RWPE2 (cell line): ENCODE data around the gene IGDCC3.

Experiments
- ATAC-seq: fragments of 200-7000 bp; cut with Tn5 transposase; 3 replicates; pipeline ENCODE4 v1.9.1; 2021; ENCODE audit warnings: low read depth
- DNase-seq: peaks from one replicate; pipeline ENCODE4 v3.0.0-alpha.2; 2020; ENCODE audit warnings: low spot score
- H3K27ac ChIP-seq: fragments of 450-650 bp; 2 replicates; pipeline ENCODE4 v1.5.1; 2017; ENCODE audit warnings: mild to moderate bottlenecking; ENCODE audit not compliant: poor library complexity, severe bottlenecking
- H3K27me3 ChIP-seq: fragments of 250-450 bp; sonication (Bioruptor Pico); 2 replicates; pipeline ENCODE4 v1.5.1; 2021; ENCODE audit warnings: mild to moderate bottlenecking, moderate library complexity; ENCODE audit not compliant: insufficient read depth, poor library complexity, severe bottlenecking
- H3K36me3 ChIP-seq: fragments of 250-450 bp; sonication (Bioruptor Pico); 2 replicates; pipeline ENCODE4 v1.5.1; 2020; ENCODE audit warnings: low read depth, mild to moderate bottlenecking, moderate library complexity
- H3K4me1 ChIP-seq: fragments of 250-450 bp; sonication (Bioruptor Pico); 2 replicates; pipeline ENCODE4 v1.5.1; 2021; ENCODE audit warnings: mild to moderate bottlenecking, moderate library complexity; ENCODE audit not compliant: insufficient read depth, poor library complexity, severe bottlenecking
- H3K4me3 ChIP-seq: fragments of 250-450 bp; sonication (Bioruptor Pico); 2 replicates; pipeline ENCODE4 v1.5.1; 2021; ENCODE audit warnings: mild to moderate bottlenecking, moderate library complexity; ENCODE audit not compliant: severe bottlenecking
- H3K9me3 ChIP-seq: fragments of 250-450 bp; sonication (Bioruptor Pico); 2 replicates; pipeline ENCODE4 v1.5.1; 2021; ENCODE audit warnings: mild to moderate bottlenecking, moderate library complexity; ENCODE audit not compliant: severe bottlenecking
- CTCF ChIP-seq: fragments of 450-650 bp; IDR thresholded peaks from one replicate; pipeline ENCODE4 v1.5.1; 2017; ENCODE audit warnings: mild to moderate bottlenecking, moderate library complexity; ENCODE audit not compliant: poor library complexity, severe bottlenecking

IGDCC3 gene

DNA sequence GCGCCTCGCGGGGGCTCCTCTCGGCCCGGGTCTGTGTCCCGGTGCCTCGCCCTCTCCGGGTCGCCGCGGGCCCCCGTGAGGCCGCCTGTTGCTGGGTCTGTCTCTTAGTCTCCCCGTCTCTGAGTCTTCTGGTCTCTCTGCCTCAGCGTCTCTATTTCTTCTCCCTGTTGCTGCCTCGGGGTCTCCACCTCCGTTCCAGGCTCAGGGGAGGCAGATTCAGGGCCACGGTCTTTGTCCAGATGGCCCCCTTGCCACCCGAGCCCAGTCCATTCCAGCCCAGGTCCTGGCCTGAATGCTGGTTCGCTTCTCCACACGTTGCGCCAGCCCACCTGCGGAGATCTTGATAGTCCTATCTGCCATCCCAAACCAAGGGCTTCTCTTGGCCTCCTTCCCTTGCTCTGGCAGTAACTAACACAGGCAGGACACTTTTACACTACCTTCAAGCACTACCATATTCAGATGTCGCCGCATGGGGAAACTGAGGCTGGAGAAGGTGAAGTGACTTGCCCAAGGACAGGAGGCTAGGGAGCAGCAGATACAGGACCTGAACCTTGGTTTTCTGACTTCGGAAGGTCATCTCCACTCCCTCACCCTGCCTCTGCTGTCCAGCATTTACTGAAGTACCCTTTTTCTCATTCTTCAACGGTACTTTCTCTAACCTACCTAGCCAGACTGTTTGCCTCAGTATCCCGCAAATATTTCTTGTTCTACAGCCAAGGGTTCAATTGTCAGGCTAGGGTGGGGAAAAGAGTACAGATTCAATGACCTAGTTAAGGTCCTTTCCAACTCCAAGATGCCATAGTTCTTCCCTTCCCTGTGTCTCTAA lies 45.6 kb upstream of the IGDCC3 start:
- Histone ChIP-seq H3K9me3 (no peaks in the 10 kb centered on the region), H3K4me1 (no peaks in the 10 kb centered on the region), H3K4me3 (peak overlapping the region; percentile 32), H3K36me3 (no peaks in the 10 kb centered on the region), H3K27me3 (peaks cover 29% of the 10 kb centered on the region), H3K27ac (no peak overlapping the region)
- TF ChIP-seq CTCF, result no peak
- ATAC-seq (no peak), DNase-seq (peak; percentile 61)

DNA sequence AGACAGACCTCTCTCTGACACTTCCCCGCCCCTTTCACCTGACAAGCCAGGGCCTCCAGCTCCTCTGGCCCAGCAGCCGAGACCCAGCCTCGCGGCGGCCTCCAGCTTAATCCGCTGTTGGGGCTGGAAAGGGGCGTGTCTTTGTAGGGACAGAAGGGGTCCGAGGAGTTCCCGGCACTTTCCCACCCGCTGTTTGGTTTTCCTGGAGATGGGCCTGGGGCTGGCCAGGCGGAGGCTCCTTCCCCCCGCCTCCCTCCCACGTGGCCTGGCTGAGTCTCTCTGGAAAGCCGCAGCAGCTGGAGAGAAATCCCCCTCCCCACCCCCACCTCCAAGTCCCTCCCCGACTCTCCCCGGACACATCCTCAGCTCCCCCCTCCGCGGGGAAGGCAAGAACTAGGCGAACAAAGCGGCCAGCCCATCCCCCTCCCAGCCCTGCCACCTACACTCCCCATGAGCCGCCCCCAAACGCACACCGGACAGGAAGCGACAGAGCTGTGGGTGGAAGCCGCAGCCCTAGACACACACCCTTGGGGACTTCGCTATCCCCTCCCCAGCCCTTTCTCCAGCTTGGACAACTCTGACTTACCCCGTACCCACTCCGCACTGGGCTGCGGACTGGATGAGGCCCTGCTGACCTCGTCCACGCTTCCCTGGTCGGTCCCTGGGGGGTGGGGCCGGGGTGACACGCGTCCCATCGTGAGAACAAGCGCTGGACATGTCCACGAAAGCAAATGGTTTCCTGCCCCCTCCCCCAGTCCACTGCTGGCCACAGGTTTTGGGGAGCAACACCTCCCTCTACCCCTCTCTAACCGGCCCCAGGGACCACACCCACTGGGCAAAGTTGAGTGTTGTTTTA lies 43.8 kb upstream of the IGDCC3 start:
- Histone ChIP-seq H3K9me3 (no peaks in the 10 kb centered on the region), H3K4me3 (peak overlapping the region; percentile 32), H3K4me1 (no peaks in the 10 kb centered on the region), H3K27me3 (peaks cover 29% of the 10 kb centered on the region), H3K36me3 (no peaks in the 10 kb centered on the region), H3K27ac (no peak overlapping the region)
- DNase-seq (peak; percentile 76), ATAC-seq (no peak)
- TF ChIP-seq CTCF, result no peak

- Histone ChIP-seq H3K9me3 (no peaks in the 10 kb centered on the region), H3K27ac (no peak overlapping the region), H3K36me3 (no peaks in the 10 kb centered on the region), H3K4me1 (no peaks in the 10 kb centered on the region), H3K4me3 (no peak overlapping the region), H3K27me3 (peaks cover 29% of the 10 kb centered on the region)
- ATAC-seq, result no peak
- no peak for TF ChIP-seq CTCF
- peak; percentile 68 for DNase-seq
Measured at GRCh38 chr15:65420975-65421359, 43.2 kb upstream of the IGDCC3 start.

GRCh38 chr15:65418596-65418995 lies 40.8 kb upstream of the IGDCC3 start:
- Histone ChIP-seq H3K36me3 (no peaks in the 10 kb centered on the region), H3K4me3 (no peak overlapping the region), H3K4me1 (no peaks in the 10 kb centered on the region), H3K27ac (no peak overlapping the region), H3K9me3 (no peaks in the 10 kb centered on the region), H3K27me3 (peaks cover 23% of the 10 kb centered on the region)
- ATAC-seq (no peak), DNase-seq (no peak)
- no peak for TF ChIP-seq CTCF
